OCI-LY1 (cell line): Measurements from ENCODE around the gene TEP1.
"Not testable (repeated sequence)": the region's sequence is repeated elsewhere in the genome, so short reads cannot be mapped to it uniquely, and the experiment has no call there.

Experiments used
- H2AFZ ChIP-seq: fragments of 200-600 bp; sonication (generic), shearing (Covaris generic); 2 replicates; pipeline ENCODE4 v1.6.0; 2014; ENCODE audit warnings: antibody characterized with exemption, mild to moderate bottlenecking, low read length
- H3F3A ChIP-seq: fragments of 200-600 bp; sonication (generic), shearing (Covaris generic); 2 replicates; pipeline ENCODE4 v1.6.0; 2014; ENCODE audit warnings: mild to moderate bottlenecking, antibody characterized with exemption, low read length, moderate library complexity; ENCODE audit not compliant: insufficient read depth
- H3K27ac ChIP-seq: fragments of 200-600 bp; sonication (generic); 2 replicates; pipeline ENCODE4 v1.5.1; 2014; ENCODE audit warnings: low read length, mixed run types, mild to moderate bottlenecking, low read depth; ENCODE audit not compliant: poor library complexity, severe bottlenecking
- H3K27me3 ChIP-seq: fragments of 200-600 bp; sonication (generic); 2 replicates; pipeline ENCODE4 v1.6.0; 2014; ENCODE audit warnings: antibody characterized with exemption, mild to moderate bottlenecking, low read length, moderate library complexity; ENCODE audit not compliant: insufficient read depth
- H3K36me3 ChIP-seq: fragments of 200-600 bp; sonication (generic); 2 replicates; pipeline ENCODE4 v1.6.1; 2014; ENCODE audit warnings: mild to moderate bottlenecking, antibody characterized with exemption, low read length, moderate library complexity, mixed read lengths; ENCODE audit not compliant: insufficient read depth
- H3K4me1 ChIP-seq: fragments of 200-600 bp; sonication (generic); 2 replicates; pipeline ENCODE4 v1.5.1; 2014; ENCODE audit warnings: mild to moderate bottlenecking, low read length, moderate library complexity; ENCODE audit not compliant: insufficient read depth, severe bottlenecking
- H3K4me2 ChIP-seq: fragments of 200-600 bp; sonication (generic), shearing (Covaris generic); 2 replicates; pipeline ENCODE4 v1.6.1; 2014; ENCODE audit warnings: low read length
- H3K4me3 ChIP-seq: fragments of 200-600 bp; sonication (generic); 2 replicates; pipeline ENCODE4 v1.5.1; 2014; ENCODE audit warnings: low read length, low read depth, mild to moderate bottlenecking, mixed read lengths; ENCODE audit not compliant: poor library complexity, severe bottlenecking
- H3K79me2 ChIP-seq: fragments of 200-600 bp; shearing (Covaris generic); 2 replicates; pipeline ENCODE4 v1.6.1; 2016; ENCODE audit warnings: mixed run types, low read length, mixed read lengths; ENCODE audit not compliant: insufficient read depth
- H3K9ac ChIP-seq: fragments of 200-600 bp; sonication (generic), shearing (Covaris generic); 2 replicates; pipeline ENCODE4 v1.6.1; 2014; ENCODE audit warnings: mild to moderate bottlenecking, low read length, mixed read lengths
- H3K9me2 ChIP-seq: fragments of 200-600 bp; sonication (generic), shearing (Covaris generic); 2 replicates; pipeline ENCODE4 v1.6.1; 2014; ENCODE audit warnings: low read depth, mild to moderate bottlenecking, low read length, mixed read lengths
- H3K9me3 ChIP-seq: fragments of 200-600 bp; shearing (Covaris generic); 2 replicates; pipeline ENCODE4 v1.6.1; 2014; ENCODE audit warnings: low read length, mixed read lengths
- H4K20me1 ChIP-seq: fragments of 200-600 bp; sonication (generic), shearing (Covaris generic); 2 replicates; pipeline ENCODE4 v1.6.0; 2016; ENCODE audit warnings: mild to moderate bottlenecking, low read length; ENCODE audit not compliant: insufficient read depth
- CTCF ChIP-seq: fragments of 200-600 bp; sonication (generic), shearing (Covaris generic); IDR thresholded peaks from 2 replicates; pipeline ENCODE4 v1.5.1; 2017; ENCODE audit warnings: mild to moderate bottlenecking, antibody characterized with exemption, low read length, moderate library complexity, mixed read lengths
- EZH2 ChIP-seq: fragments of 200-600 bp; sonication (generic), shearing (Covaris generic); IDR thresholded peaks from 2 replicates; pipeline ENCODE4 v1.8.0; 2017; ENCODE audit warnings: borderline replicate concordance, mixed run types, mild to moderate bottlenecking, antibody characterized with exemption, low read length, moderate library complexity, mixed read lengths

TEP1 gene

GRCh38 chr14:20375471-20375870 is 37.8 kb downstream of the TEP1 start:
- Histone ChIP-seq H3K27me3 (no peaks in the 10 kb centered on the region), H3K9me3 (no peaks in the 10 kb centered on the region), H3K27ac (no peak overlapping the region), H3K36me3 (peaks cover 75% of the 10 kb centered on the region), H3K4me2 (no peak overlapping the region), H3K79me2 (no peaks in the 10 kb centered on the region), H2AFZ (no peak overlapping the region), H4K20me1 (no peaks in the 10 kb centered on the region), H3K9me2 (no peaks in the 10 kb centered on the region), H3F3A (no peaks in the 10 kb centered on the region), H3K4me1 (no peaks in the 10 kb centered on the region), H3K9ac (no peak overlapping the region), H3K4me3 (no peak overlapping the region)
- TF ChIP-seq EZH2 (no peak), CTCF (no peak)

GRCh38 chr14:20372796-20373195 is 40.5 kb downstream of the TEP1 start:
- no peak overlapping the region for H3K27ac ChIP-seq
- H3K27me3 ChIP-seq = no peaks in the 10 kb centered on the region
- no peaks in the 10 kb centered on the region for H3K9me3 ChIP-seq
- TF ChIP-seq CTCF (no peak), EZH2 (no peak)
- no peaks in the 10 kb centered on the region for H4K20me1 ChIP-seq
- H3K4me1 ChIP-seq = no peaks in the 10 kb centered on the region
- no peak overlapping the region for H3K4me3 ChIP-seq
- no peak overlapping the region for H3K4me2 ChIP-seq
- no peaks in the 10 kb centered on the region for H3F3A ChIP-seq
- H3K79me2 ChIP-seq = no peaks in the 10 kb centered on the region
- H3K9me2 ChIP-seq = no peaks in the 10 kb centered on the region
- no peak overlapping the region for H3K9ac ChIP-seq
- peaks cover 76% of the 10 kb centered on the region for H3K36me3 ChIP-seq
- no peak overlapping the region for H2AFZ ChIP-seq

- Histone ChIP-seq H3K27me3 (no peaks in the 10 kb centered on the region), H4K20me1 (no peaks in the 10 kb centered on the region), H3K79me2 (no peaks in the 10 kb centered on the region), H3K27ac (no peak overlapping the region), H3K4me3 (no peak overlapping the region), H3K9me2 (no peaks in the 10 kb centered on the region), H2AFZ (no peak overlapping the region), H3F3A (no peaks in the 10 kb centered on the region), H3K36me3 (peaks cover 52% of the 10 kb centered on the region), H3K9ac (no peak overlapping the region), H3K4me2 (no peak overlapping the region), H3K4me1 (no peaks in the 10 kb centered on the region), H3K9me3 (no peaks in the 10 kb centered on the region)
- no peak for TF ChIP-seq CTCF
- TF ChIP-seq EZH2 = no peak
Measured at GRCh38 chr14:20365928-20366327, 47.4 kb downstream of the TEP1 start.

- not testable (repeated sequence) for H3K9ac ChIP-seq, H4K20me1 ChIP-seq, H2AFZ ChIP-seq, H3K4me3 ChIP-seq, H3K4me2 ChIP-seq, H3K4me1 ChIP-seq, H3K27ac ChIP-seq, H3F3A ChIP-seq, H3K9me3 ChIP-seq, H3K9me2 ChIP-seq, H3K27me3 ChIP-seq, H3K79me2 ChIP-seq
- H3K36me3 ChIP-seq = peaks cover 69% of the 10 kb centered on the region
Measured at GRCh38 chr14:20358474-20358873, 54.8 kb downstream of the TEP1 start.
